Measurements from ENCODE around the gene EPRS1. TPM values are rescaled to one million over a fixed set of nuclear protein-coding genes. Genes with fewer than 3 reads are reported as not detected.

EPRS1 gene
- total and polyA plus RNA-seq, 2 of the 13 experiments (the other 11 are each of a cell fraction or from before 2014, with no cell fraction given) = 86.1 to 124 TPM

DNA sequence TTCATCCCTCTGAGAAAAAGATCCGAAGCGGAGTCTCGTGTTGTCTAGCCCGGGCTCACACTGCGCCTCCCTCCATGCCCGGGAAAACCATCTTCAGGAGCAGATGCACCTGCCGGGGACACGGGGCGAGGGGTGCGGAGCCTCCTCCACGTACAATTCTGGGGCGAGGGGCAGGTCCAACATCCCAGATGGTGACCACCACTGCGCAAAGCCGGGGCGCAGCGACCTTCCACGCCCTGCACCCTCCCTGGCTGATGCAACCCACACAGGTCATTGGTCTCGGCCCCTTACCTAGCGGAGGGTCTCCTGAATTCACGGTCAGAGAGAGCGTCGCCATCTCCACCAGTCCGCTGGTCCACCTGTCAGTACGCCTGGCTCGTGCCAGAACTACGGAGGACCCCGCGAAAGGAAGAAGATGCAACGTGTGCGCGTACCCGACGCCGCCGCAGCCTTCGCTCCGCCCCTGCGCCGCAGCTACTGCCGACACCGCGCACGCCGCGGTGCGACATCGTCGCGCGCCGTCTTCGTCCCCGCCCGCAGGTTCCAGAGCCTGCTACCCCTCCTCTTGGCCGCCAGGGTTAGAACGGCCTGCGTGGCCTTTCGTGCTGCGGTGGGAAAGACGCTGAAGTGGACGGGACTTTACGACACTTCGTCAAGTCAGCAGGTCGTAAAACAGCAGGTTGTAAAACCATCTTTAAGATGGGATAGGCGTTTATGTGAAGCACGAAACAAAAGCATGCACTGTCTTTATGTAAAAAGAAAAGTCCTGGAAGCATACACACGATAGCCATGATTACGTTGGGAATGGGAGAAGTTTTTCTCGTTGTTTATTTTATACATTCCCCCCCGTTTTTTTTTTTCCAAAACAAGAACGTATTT lies at the start of gene EPRS1 (continued):
- TF ChIP-seq, protein P1, sequence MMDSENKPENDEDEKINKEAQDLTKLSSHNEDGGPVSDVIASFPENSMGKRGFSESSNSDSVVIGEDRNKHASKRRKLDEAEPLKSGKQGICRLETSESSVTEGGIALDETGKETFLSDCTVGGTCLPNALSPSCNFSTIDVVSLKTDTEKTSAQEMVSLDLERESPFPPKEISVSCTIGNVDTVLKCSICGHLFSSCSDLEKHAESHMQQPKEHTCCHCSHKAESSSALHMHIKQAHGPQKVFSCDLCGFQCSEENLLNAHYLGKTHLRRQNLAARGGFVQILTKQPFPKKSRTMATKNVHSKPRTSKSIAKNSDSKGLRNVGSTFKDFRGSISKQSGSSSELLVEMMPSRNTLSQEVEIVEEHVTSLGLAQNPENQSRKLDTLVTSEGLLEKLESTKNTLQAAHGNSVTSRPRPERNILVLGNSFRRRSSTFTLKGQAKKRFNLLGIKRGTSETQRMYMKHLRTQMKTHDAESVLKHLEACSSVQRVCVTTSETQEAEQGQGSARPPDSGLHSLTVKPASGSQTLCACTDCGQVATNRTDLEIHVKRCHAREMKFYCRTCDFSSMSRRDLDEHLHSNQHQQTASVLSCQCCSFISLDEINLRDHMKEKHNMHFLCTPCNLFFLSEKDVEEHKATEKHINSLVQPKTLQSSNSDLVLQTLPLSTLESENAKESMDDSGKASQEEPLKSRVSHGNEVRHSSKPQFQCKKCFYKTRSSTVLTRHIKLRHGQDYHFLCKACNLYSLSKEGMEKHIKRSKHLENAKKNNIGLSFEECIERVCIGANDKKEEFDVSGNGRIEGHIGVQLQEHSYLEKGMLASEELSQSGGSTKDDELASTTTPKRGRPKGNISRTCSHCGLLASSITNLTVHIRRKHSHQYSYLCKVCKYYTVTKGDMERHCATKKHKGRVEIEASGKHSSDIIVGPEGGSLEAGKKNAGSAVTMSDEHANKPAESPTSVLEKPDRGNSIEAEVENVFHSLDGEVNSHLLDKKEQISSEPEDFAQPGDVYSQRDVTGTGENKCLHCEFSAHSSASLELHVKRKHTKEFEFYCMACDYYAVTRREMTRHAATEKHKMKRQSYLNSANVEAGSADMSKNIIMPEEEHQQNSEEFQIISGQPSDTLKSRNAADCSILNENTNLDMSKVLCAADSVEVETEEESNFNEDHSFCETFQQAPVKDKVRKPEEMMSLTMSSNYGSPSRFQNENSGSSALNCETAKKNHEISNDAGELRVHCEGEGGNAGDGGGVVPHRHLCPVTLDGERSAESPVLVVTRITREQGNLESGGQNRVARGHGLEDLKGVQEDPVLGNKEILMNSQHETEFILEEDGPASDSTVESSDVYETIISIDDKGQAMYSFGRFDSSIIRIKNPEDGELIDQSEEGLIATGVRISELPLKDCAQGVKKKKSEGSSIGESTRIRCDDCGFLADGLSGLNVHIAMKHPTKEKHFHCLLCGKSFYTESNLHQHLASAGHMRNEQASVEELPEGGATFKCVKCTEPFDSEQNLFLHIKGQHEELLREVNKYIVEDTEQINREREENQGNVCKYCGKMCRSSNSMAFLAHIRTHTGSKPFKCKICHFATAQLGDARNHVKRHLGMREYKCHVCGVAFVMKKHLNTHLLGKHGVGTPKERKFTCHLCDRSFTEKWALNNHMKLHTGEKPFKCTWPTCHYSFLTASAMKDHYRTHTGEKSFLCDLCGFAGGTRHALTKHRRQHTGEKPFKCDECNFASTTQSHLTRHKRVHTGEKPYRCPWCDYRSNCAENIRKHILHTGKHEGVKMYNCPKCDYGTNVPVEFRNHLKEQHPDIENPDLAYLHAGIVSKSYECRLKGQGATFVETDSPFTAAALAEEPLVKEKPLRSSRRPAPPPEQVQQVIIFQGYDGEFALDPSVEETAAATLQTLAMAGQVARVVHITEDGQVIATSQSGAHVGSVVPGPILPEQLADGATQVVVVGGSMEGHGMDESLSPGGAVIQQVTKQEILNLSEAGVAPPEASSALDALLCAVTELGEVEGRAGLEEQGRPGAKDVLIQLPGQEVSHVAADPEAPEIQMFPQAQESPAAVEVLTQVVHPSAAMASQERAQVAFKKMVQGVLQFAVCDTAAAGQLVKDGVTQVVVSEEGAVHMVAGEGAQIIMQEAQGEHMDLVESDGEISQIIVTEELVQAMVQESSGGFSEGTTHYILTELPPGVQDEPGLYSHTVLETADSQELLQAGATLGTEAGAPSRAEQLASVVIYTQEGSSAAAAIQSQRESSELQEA (CRISPR knock-in tag; IDR thresholded peaks at IDR 0.05; ENCODE audit: not compliant biosample characterization) = peak; percentile 37
- TF ChIP-seq FOXK2 (IDR thresholded peaks at IDR 0.05) (no peak), ZNF256 (CRISPR knock-in tag; conservative IDR thresholded peaks at IDR 0.05) (no peak), ZNF180 (CRISPR knock-in tag; IDR thresholded peaks at IDR 0.05; ENCODE audit: borderline replicate concordance, low read depth) (0 out of 2 replicates have a peak, but pooled peaks have one; percentile 63), WIZ (CRISPR knock-in tag; IDR thresholded peaks at IDR 0.05) (peak; percentile 75; the same call in 1 of the 2 replicates), MZF1 (CRISPR knock-in tag; IDR thresholded peaks at IDR 0.05; ENCODE audit: borderline replicate concordance) (no peak), SP1 (IDR thresholded peaks at IDR 0.05) (no peak), SP1 (CRISPR knock-in tag; IDR thresholded peaks at IDR 0.05) (peak; percentile 65; the same call in 1 of the 2 replicates), MED8 (CRISPR knock-in tag; IDR thresholded peaks at IDR 0.05; ENCODE audit: insufficient replicate concordance) (peak; percentile 91), ZNF562 (CRISPR knock-in tag; IDR thresholded peaks at IDR 0.05; ENCODE audit: borderline replicate concordance) (no peak), KLF13 (CRISPR knock-in tag; IDR thresholded peaks at IDR 0.05) (no peak), ZNF550 (CRISPR knock-in tag; IDR thresholded peaks at IDR 0.05; ENCODE audit: borderline replicate concordance) (0 out of 2 replicates have a peak, but pooled peaks have one; percentile 63), STAT6 (CRISPR knock-in tag; IDR thresholded peaks at IDR 0.05; ENCODE audit: borderline replicate concordance) (0 out of 2 replicates have a peak, but pooled peaks have one; percentile 61), ZMAT3 (CRISPR knock-in tag; conservative IDR thresholded peaks at IDR 0.05) (no peak), SIX1 (CRISPR knock-in tag; IDR thresholded peaks at IDR 0.05; ENCODE audit: borderline replicate concordance) (peak; percentile 31; the same call in 1 of the 2 replicates), FOXO4 (CRISPR knock-in tag; conservative IDR thresholded peaks at IDR 0.05) (no peak), ZNF777 (CRISPR knock-in tag; IDR thresholded peaks at IDR 0.05) (no peak; the same call in 1 of the 2 replicates)
